ENCODE data around the gene THRSP.

Gene THRSP

DNA sequence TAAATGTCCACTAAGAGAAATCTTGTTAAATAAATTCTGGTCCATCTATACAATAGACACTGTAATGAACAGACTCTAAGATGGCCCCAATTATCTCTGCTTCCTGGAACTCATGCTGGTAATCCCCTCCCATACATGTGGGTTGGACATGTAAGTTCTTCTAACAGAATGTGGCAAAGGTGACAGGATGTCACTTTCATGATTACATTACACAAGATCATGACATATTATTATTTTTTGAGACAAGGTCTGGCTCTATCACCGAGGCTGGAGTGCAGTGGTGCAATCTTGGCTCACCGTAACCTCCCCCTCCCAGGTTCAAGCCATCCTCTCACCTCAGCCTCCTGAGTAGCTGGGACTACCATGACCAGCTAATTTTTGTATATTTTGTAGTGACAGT, 30.6 kb downstream of the THRSP start:
- H3K4me3 ChIP-seq (ENCODE audit: low read depth, low read length), result no peak overlapping the region
- ChIA-PET CTCF (interaction anchor here (1.4 to 1.8 kb wide), 3 partner anchors 9 to 48 kb away, joined by 3 to 4 read pairs (median 4); no protein-coding TSS in a partner anchor), POLR2A (no interaction called here)
- no peak for DNase-seq (ENCODE audit: low read depth, low spot score)
- TF ChIP-seq, protein P1, sequence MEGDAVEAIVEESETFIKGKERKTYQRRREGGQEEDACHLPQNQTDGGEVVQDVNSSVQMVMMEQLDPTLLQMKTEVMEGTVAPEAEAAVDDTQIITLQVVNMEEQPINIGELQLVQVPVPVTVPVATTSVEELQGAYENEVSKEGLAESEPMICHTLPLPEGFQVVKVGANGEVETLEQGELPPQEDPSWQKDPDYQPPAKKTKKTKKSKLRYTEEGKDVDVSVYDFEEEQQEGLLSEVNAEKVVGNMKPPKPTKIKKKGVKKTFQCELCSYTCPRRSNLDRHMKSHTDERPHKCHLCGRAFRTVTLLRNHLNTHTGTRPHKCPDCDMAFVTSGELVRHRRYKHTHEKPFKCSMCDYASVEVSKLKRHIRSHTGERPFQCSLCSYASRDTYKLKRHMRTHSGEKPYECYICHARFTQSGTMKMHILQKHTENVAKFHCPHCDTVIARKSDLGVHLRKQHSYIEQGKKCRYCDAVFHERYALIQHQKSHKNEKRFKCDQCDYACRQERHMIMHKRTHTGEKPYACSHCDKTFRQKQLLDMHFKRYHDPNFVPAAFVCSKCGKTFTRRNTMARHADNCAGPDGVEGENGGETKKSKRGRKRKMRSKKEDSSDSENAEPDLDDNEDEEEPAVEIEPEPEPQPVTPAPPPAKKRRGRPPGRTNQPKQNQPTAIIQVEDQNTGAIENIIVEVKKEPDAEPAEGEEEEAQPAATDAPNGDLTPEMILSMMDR (IDR thresholded peaks at IDR 0.05; ENCODE audit: insufficient read depth, low read length, missing control alignments), result no peak

DNA sequence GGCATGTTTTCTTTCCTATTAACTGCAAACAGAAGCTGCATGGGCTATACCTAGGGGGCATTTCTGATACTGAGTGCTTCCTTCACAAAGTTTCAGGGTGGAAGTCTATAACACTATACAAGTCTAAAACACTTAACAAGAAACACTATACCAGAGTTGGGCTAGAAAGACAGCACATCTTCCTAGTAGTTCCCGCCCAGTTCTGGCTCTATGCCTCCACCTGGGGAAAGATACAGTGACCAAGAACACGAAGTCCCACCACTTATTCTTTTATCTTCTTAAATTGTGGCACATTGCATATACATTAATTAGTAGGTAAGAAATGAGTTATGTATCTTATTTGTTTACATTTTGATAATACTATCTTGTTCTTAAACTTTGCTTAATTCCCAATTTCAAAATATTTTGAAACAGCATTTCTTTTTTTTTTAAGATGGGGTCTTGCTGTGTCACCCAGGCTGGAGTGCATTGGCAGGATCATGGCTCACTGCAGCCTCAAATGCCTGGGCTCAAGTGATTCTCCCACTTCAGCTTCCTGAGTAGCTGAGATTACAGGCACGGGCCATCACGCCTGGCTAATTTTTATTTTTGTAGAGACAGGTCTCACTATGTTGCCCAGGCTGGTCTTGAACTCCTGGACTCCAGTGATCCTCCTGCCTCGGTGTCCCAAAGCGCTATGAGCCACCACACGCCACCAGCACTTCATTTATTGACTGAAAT, 34.2 kb downstream of the THRSP start:
- TF ChIP-seq, protein P1 (IDR thresholded peaks at IDR 0.05; ENCODE audit: insufficient read depth, low read length, missing control alignments), result no peak
- ChIA-PET CTCF (no interaction called here), POLR2A (no interaction called here)
- H3K4me3 ChIP-seq (ENCODE audit: low read depth, low read length), result no peak overlapping the region
- DNase-seq (ENCODE audit: low read depth, low spot score), result no peak

DNA sequence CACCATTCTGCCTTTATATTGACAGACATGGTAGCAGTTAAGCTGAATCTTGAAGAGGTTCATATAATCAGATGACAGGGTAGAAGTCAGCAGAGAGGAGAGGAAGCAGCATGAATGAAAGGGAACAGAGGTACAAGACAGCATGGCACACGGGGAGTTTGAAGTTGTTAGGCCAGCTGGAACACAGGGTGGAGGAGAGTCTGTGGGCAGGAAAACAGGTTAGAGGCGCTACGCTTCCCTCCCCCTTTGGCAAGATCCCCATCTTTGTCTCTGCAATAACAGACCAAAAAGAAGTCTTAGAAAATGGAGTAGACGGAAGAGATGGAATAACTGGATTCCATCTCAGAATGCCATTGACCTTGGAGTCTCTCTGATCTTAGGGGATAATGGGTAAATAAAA, 36.0 kb downstream of the THRSP start:
- CTCF ChIA-PET, result no interaction called here
- TF ChIP-seq, protein P1 (IDR thresholded peaks at IDR 0.05; ENCODE audit: insufficient read depth, low read length, missing control alignments), result no peak
- H3K4me3 ChIP-seq (ENCODE audit: low read depth, low read length), result no peak overlapping the region
- DNase-seq (ENCODE audit: low read depth, low spot score), result no peak
- POLR2A ChIA-PET, result no interaction called here

DNA sequence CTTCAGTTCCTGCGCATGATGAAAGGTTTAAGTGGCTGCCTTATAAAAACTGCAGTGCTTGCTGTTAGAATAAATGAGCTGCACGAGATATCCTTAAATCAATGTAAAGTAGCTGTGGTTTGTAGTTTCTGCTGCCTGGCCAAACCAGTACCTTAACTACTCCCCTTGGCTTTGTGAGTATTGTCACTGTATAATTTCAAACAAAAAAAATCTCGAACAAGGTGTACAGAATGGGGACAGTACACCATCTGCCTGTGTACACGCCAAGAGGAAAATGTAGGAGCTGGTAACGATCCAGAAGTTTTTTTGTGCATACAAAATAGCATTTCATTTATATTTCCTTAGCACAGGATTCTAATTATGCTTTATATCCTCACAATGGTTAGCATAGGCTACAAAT, 36.6 kb downstream of the THRSP start:
- ChIA-PET POLR2A (no interaction called here), CTCF (no interaction called here)
- TF ChIP-seq, protein P1 (IDR thresholded peaks at IDR 0.05; ENCODE audit: insufficient read depth, low read length, missing control alignments), result no peak
- no peak for DNase-seq (ENCODE audit: low read depth, low spot score)
- no peak overlapping the region for H3K4me3 ChIP-seq (ENCODE audit: low read depth, low read length)

DNA sequence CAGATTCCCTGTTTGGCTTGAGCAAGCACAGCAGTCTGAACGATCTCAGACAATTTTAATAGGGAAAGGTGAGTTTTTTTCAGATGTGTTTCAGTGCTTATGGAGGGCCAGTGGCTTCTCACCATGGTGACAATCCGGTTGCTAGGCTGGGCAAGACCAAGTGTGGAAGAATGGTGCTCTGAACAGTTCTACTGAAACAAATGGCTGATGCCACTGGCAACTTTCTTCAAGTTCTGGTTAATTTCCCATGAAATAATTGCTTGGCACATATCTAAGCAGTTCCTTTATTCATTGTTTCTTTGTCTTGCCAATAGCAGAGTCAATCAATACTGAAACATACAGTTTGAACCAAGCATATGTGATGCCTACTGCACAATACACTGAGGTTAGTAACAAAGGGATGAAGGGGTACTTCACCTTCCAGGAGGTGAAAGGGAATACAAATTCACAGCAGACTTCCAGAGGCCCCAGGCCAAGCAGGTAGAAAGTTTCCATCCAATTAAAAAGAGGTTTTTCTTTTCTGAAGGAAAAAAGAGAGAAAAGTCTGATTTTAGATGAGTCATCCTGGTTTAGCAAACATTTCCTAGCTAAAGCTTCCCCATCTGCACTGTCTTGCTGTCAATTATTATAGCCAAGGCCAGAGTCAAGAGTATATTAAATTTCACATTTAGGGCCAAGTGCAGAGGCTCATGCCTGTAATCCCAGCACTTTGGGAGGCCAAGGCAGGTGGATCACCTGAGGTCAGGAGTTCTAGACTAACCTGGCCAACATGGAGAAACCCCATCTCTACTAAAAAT, 37.2 kb downstream of the THRSP start:
- no peak overlapping the region for H3K4me3 ChIP-seq (ENCODE audit: low read depth, low read length)
- no peak for DNase-seq (ENCODE audit: low read depth, low spot score)
- CTCF ChIA-PET, result interaction anchor here (1.1 kb wide), 1 partner anchor 16 kb away, joined by 3 read pairs; no protein-coding TSS in a partner anchor
- POLR2A ChIA-PET, result no interaction called here
- TF ChIP-seq, protein P1 (IDR thresholded peaks at IDR 0.05; ENCODE audit: insufficient read depth, low read length, missing control alignments), result no peak
